NOMO-1 (cell line): Measurements from ENCODE around the gene CYFIP1.

Source experiments
- DNase-seq, 2 experiments: peaks; one replicate each; lab custom pipeline; 2025; ENCODE audit not compliant: unreplicated experiment in 2 of 2; lab: John Stamatoyannopoulos, UW

CYFIP1 gene

GRCh38 chr15:22892333-22892732, 87.8 kb downstream of the CYFIP1 start:
- no peak for DNase-seq

GRCh38 chr15:22891426-22892210, 88.5 kb downstream of the CYFIP1 start:
- DNase-seq = no peak

GRCh38 chr15:22890296-22890695, 89.9 kb downstream of the CYFIP1 start:
- DNase-seq = no peak

- no peak for DNase-seq
Observed at GRCh38 chr15:22889146-22889818, 90.9 kb downstream of the CYFIP1 start.

GRCh38 chr15:22888120-22888859, 91.9 kb downstream of the CYFIP1 start:
- no peak for DNase-seq

GRCh38 chr15:22887157-22887951, 92.8 kb downstream of the CYFIP1 start:
- DNase-seq = no peak

- DNase-seq = no peak
Observed at GRCh38 chr15:22885120-22885519, 95.0 kb downstream of the CYFIP1 start.

GRCh38 chr15:22884344-22884743, 95.8 kb downstream of the CYFIP1 start:
- DNase-seq = no peak

GRCh38 chr15:22883196-22883595, 97.0 kb downstream of the CYFIP1 start:
- DNase-seq = no peak

GRCh38 chr15:22881739-22882440, 98.3 kb downstream of the CYFIP1 start:
- no peak for DNase-seq

- DNase-seq = no peak
Observed at GRCh38 chr15:22880981-22881738, 99.0 kb downstream of the CYFIP1 start.

GRCh38 chr15:22880068-22880980, 99.8 kb downstream of the CYFIP1 start:
- no peak for DNase-seq

- no peak for DNase-seq
Observed at GRCh38 chr15:22878103-22878502, 102.1 kb downstream of the CYFIP1 start.

GRCh38 chr15:22877607-22878006, 102.6 kb downstream of the CYFIP1 start:
- DNase-seq = no peak

- no peak for DNase-seq
Observed at GRCh38 chr15:22877117-22877516, 103.1 kb downstream of the CYFIP1 start.

GRCh38 chr15:22874966-22875365, 105.2 kb downstream of the CYFIP1 start:
- no peak for DNase-seq

- DNase-seq = no peak
Observed at GRCh38 chr15:22874256-22874655, 105.9 kb downstream of the CYFIP1 start.

GRCh38 chr15:22873841-22874240, 106.3 kb downstream of the CYFIP1 start:
- no peak for DNase-seq
